HCT116 (cell line): ENCODE measurements around the gene CTCFL. TPM values are rescaled to one million over a fixed set of nuclear protein-coding genes. Genes with fewer than 3 reads are reported as not detected.

Source experiments
- ATAC-seq: fragments of 200-7000 bp; cut with Tn5 transposase; 2 replicates; pipeline ENCODE4 v1.9.1; 2020; ENCODE audit warnings: mild to moderate bottlenecking, moderate library complexity
- BruUV-seq: library from RNA; stranded (reverse); fragments of 400-500 nt; replicated peaks from 2 replicates; lab custom pipeline; 2021; lab: Mats Ljungman, UMichigan
- CTCF ChIA-PET: fragments of 300-600 bp; sonication (Branson Sonifier 250); formaldehyde crosslinking; loops from one replicate; lab custom pipeline; 2021; ENCODE audit warnings: antibody characterized with exemption; lab: Charles Lee
- POLR2A ChIA-PET: fragments of 300-600, 350-600 bp; sonication (Branson Sonifier 250); formaldehyde crosslinking; loops from one replicate; lab custom pipeline; 2021; ENCODE audit warnings: antibody characterized with exemption; lab: Charles Lee
- RAD21 ChIA-PET, 2 experiments: fragments of 300-600 bp; sonication (Branson Sonifier 250); formaldehyde crosslinking; loops; one replicate each; lab custom pipeline; 2023; ENCODE audit warnings: low total read pairs in 2 of 2; ENCODE audit not compliant: uncharacterized antibody in 2 of 2, unreplicated experiment in 2 of 2, low non-redundant PET in 1 of 2; lab: Charles Lee
- DNase-seq: peaks from one replicate; pipeline ENCODE4 v3.0.0-alpha.2; 2010; ENCODE audit warnings: low read depth, low spot score
- H2AFZ ChIP-seq: fragments of 200-600 bp; shearing (Covaris generic), sonication (generic); 2 replicates; pipeline ENCODE4 v1.6.1; 2017; ENCODE audit warnings: low read depth, mixed run types, mixed read lengths, antibody characterized with exemption, low read length; ENCODE audit not compliant: poor library complexity, severe bottlenecking
- H3K27ac ChIP-seq: 2 replicates; pipeline ENCODE4 v1.5.1; 2012; ENCODE audit warnings: low read depth, low read length
- H3K27me3 ChIP-seq: fragments of 200-600 bp; sonication (generic); 2 replicates; pipeline ENCODE4 v1.6.1; 2016; ENCODE audit warnings: mixed run types, low read length, mixed read lengths; ENCODE audit not compliant: insufficient read depth
- H3K36me3 ChIP-seq, 2 experiments: fragments of 200-500 bp in 1 of 2; fragments of 200-600 bp in 1 of 2; sonication (Bioruptor generic) in 1 of 2; sonication (generic) in 1 of 2; 2 replicates each; pipeline versions ENCODE4 v1.5.1 to v1.6.1; 2014 to 2016; ENCODE audit warnings: low read length in 2 of 2, inconsistent platforms in 1 of 2, mixed read lengths in 1 of 2, mixed run types in 1 of 2; ENCODE audit not compliant: insufficient read depth in 2 of 2, control insufficient read depth in 1 of 2
- H3K4me1 ChIP-seq, 2 experiments: fragments of 200-600 bp in 1 of 2; sonication (generic) in 1 of 2; 2 replicates each; pipeline versions ENCODE4 v1.5.1 to v1.6.1; 2012 to 2017; ENCODE audit warnings: low read length in 2 of 2, inconsistent platforms in 1 of 2, mild to moderate bottlenecking in 1 of 2, mixed read lengths in 1 of 2, mixed run types in 1 of 2, moderate library complexity in 1 of 2; ENCODE audit not compliant: insufficient read depth in 2 of 2, control insufficient read depth in 1 of 2
- H3K4me2 ChIP-seq: fragments of 200-600 bp; sonication (generic); 2 replicates; pipeline ENCODE4 v1.6.1; 2017; ENCODE audit warnings: mixed run types, low read length, mixed read lengths
- H3K4me3 ChIP-seq, 2 experiments: fragments of 200-600 bp in 1 of 2; sonication (generic) in 1 of 2; replicated peaks in 1 of 2; 2 replicates each; pipeline ENCODE4 v1.5.1; 2011 to 2016; ENCODE audit warnings: low read length in 2 of 2, control low read depth in 1 of 2, low read depth in 1 of 2, mild to moderate bottlenecking in 1 of 2, mixed read lengths in 1 of 2, mixed run types in 1 of 2
- H3K79me2 ChIP-seq: fragments of 200-600 bp; sonication (generic); 2 replicates; pipeline ENCODE4 v1.6.1; 2017; ENCODE audit warnings: mild to moderate bottlenecking, mixed run types, low read length, moderate library complexity, mixed read lengths; ENCODE audit not compliant: insufficient read depth
- H3K9ac ChIP-seq: fragments of 200-600 bp; sonication (generic); 2 replicates; pipeline ENCODE4 v1.6.1; 2016; ENCODE audit warnings: low read length, mixed read lengths
- H3K9me2 ChIP-seq: fragments of 200-600 bp; sonication (generic), shearing (Covaris generic); 2 replicates; pipeline ENCODE4 v1.6.1; 2017; ENCODE audit warnings: mixed run types, mild to moderate bottlenecking, moderate library complexity; ENCODE audit not compliant: insufficient read depth
- H3K9me3 ChIP-seq, 2 experiments: fragments of 200-500 bp in 1 of 2; fragments of 200-600 bp in 1 of 2; sonication (Bioruptor generic) in 1 of 2; sonication (generic) in 1 of 2; 2 replicates each; pipeline ENCODE4 v1.6.1; 2014 to 2017; ENCODE audit warnings: low read length in 2 of 2, mixed read lengths in 2 of 2, inconsistent platforms in 1 of 2, low read depth in 1 of 2, mild to moderate bottlenecking in 1 of 2, mixed run types in 1 of 2, moderate library complexity in 1 of 2; ENCODE audit not compliant: control insufficient read depth in 1 of 2, insufficient read depth in 1 of 2
- H4K20me1 ChIP-seq: fragments of 200-600 bp; sonication (generic), shearing (Covaris generic); 2 replicates; pipeline ENCODE4 v1.6.1; 2017; ENCODE audit warnings: mixed run types, mild to moderate bottlenecking, moderate library complexity; ENCODE audit not compliant: insufficient read depth
- CEBPB ChIP-seq: IDR thresholded peaks from 2 replicates; pipeline ENCODE4 v1.6.1; 2012; ENCODE audit warnings: low read depth
- EZH2 ChIP-seq: fragments of 200-600 bp; sonication (generic); IDR thresholded peaks from 2 replicates; pipeline ENCODE4 v1.6.1; 2017; ENCODE audit warnings: antibody characterized with exemption, mixed run types
- EZH2phosphoT487 ChIP-seq: fragments of 200-600 bp; IDR thresholded peaks from 2 replicates; pipeline ENCODE4 v1.6.1; 2018; ENCODE audit warnings: antibody characterized with exemption, borderline replicate concordance
- FOSL1 ChIP-seq: IDR thresholded peaks from 2 replicates; pipeline ENCODE4 v1.6.1; 2012; ENCODE audit warnings: low read depth
- JUND ChIP-seq: IDR thresholded peaks from 2 replicates; pipeline ENCODE4 v1.6.1; 2012
- POLR2A ChIP-seq: IDR thresholded peaks from 2 replicates; pipeline ENCODE4 v1.7.0; 2011; ENCODE audit warnings: borderline replicate concordance; ENCODE audit not compliant: insufficient read depth, insufficient read length; ENCODE audit errors: extremely low read depth
- POLR2AphosphoS5 ChIP-seq: IDR thresholded peaks from 2 replicates; pipeline ENCODE4 v1.6.1; 2011; ENCODE audit warnings: mild to moderate bottlenecking, low read depth, low read length, moderate library complexity
- SIN3A ChIP-seq: IDR thresholded peaks from 2 replicates; pipeline ENCODE4 v1.6.1; 2012; ENCODE audit warnings: low read depth
- ZNF274 ChIP-seq: fragments of 200-500 bp; sonication (Bioruptor generic); IDR thresholded peaks from 2 replicates; pipeline ENCODE4 v1.6.1; 2014; ENCODE audit warnings: mild to moderate bottlenecking, low read depth, low read length, inconsistent platforms
- intact Hi-C: fragments of 100-400 bp; cut with micrococcal nuclease; formaldehyde crosslinking; loops from 2 replicates; pipeline ENCODE4 v1.10.0; 2022
- total RNA-seq: library from RNA; stranded (reverse); gene quantifications from one replicate; pipeline ENCODE4 v1.2.1, GENCODE V29; 2021; ENCODE audit not compliant: unreplicated experiment
- TF ChIP-seq, protein P1 (sequence below): IDR thresholded peaks from 2 replicates; pipeline ENCODE4 v1.6.1; 2012
- TF ChIP-seq, protein P2 (sequence below), 3 experiments: fragments of 200-600 bp in 1 of 3; sonication (generic) in 1 of 3; IDR thresholded peaks in 2 of 3; conservative IDR thresholded peaks in 1 of 3; 2 replicates each; pipeline ENCODE4 v1.5.1; 2012 to 2017; ENCODE audit warnings: low read depth in 2 of 3, low read length in 2 of 3, antibody characterized with exemption in 1 of 3, borderline replicate concordance in 1 of 3, control low read depth in 1 of 3, mild to moderate bottlenecking in 1 of 3, mixed read lengths in 1 of 3, mixed run types in 1 of 3, moderate library complexity in 1 of 3; ENCODE audit not compliant: insufficient read depth in 1 of 3
- TF ChIP-seq, protein P3 (sequence below): IDR thresholded peaks from 2 replicates; pipeline ENCODE4 v1.6.1; 2012; ENCODE audit warnings: low read depth
- TF ChIP-seq, protein P4 (sequence below): IDR thresholded peaks from 2 replicates; pipeline ENCODE4 v1.6.1; 2011; ENCODE audit warnings: mild to moderate bottlenecking, low read length, moderate library complexity; ENCODE audit not compliant: insufficient replicate concordance; ENCODE audit errors: extremely low read depth

The CTCFL gene
- total RNA-seq, 1 experiment from 2014 or later, result 0.34 TPM

DNA sequence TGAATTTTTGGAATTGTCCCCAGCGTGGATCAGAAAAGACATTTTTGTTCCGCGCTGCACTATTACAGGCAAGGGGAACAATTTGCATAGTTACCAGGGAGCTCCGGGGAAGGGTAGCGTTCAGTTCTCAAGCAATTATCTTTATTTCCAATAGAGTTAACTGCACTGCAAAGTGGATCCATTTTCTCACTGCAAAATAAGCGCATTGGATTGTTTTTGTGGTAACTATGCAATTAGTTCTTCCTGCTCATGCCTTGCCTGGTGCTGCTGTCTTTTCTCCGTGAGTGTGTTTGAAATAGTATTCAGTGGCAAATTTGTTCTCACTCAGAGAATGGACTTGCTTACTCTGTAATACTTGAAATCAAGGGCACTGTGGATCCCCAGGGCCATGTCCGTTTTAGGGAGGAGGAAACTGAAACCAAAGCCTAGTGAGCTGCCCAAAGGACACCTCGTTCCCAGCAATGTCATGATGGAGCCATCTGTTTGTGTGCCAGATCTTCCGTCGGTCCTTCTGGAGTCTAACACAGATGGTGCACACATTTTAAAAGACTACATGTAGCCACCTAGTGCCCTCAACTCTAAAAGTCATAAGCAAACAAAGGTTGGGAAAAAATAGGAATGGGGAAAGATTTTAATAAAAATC lies 28.6 kb upstream of the CTCFL start (continued):
- TF ChIP-seq, protein P1, sequence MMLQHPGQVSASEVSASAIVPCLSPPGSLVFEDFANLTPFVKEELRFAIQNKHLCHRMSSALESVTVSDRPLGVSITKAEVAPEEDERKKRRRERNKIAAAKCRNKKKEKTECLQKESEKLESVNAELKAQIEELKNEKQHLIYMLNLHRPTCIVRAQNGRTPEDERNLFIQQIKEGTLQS, result no peak
- TF ChIP-seq POLR2AphosphoS5, result no peak

DNA sequence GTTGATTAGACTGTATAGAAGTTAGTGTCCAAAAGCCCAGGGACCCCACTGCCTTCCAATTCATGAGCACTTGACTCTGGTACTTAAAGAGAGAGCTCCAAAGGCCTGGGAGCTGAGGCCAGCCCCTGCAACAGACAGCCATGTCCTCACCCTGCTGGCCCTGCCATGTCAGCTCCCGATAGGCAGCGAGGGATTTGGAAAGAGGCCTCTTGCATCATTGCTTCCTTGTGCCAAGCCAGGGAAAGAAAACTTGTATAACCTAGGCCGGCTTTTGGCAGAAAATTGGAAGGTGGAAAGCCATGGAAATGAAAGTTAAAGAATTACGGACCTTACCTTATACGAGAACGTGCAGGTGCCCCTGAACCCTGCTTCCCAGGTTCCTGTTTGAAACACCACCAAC lies 27.5 kb upstream of the CTCFL start:
- no peaks in the 10 kb centered on the region for H3K9me2 ChIP-seq
- H3K27ac ChIP-seq, result no peak overlapping the region
- TF ChIP-seq, protein P2, sequence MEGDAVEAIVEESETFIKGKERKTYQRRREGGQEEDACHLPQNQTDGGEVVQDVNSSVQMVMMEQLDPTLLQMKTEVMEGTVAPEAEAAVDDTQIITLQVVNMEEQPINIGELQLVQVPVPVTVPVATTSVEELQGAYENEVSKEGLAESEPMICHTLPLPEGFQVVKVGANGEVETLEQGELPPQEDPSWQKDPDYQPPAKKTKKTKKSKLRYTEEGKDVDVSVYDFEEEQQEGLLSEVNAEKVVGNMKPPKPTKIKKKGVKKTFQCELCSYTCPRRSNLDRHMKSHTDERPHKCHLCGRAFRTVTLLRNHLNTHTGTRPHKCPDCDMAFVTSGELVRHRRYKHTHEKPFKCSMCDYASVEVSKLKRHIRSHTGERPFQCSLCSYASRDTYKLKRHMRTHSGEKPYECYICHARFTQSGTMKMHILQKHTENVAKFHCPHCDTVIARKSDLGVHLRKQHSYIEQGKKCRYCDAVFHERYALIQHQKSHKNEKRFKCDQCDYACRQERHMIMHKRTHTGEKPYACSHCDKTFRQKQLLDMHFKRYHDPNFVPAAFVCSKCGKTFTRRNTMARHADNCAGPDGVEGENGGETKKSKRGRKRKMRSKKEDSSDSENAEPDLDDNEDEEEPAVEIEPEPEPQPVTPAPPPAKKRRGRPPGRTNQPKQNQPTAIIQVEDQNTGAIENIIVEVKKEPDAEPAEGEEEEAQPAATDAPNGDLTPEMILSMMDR (IDR thresholded peaks at IDR 0.05 in 2 of 3, conservative IDR thresholded peaks at IDR 0.05 in 1 of 3; ENCODE audit: borderline replicate concordance in 1 of 3, insufficient read depth in 1 of 3, low read depth in 2 of 3, low read length in 2 of 3), result no peak
- no peak for TF ChIP-seq EZH2
- TF ChIP-seq POLR2AphosphoS5, result no peak
- no peak for TF ChIP-seq FOSL1
- no peak for TF ChIP-seq EZH2phosphoT487
- no peak for TF ChIP-seq ZNF274
- TF ChIP-seq, protein P3, sequence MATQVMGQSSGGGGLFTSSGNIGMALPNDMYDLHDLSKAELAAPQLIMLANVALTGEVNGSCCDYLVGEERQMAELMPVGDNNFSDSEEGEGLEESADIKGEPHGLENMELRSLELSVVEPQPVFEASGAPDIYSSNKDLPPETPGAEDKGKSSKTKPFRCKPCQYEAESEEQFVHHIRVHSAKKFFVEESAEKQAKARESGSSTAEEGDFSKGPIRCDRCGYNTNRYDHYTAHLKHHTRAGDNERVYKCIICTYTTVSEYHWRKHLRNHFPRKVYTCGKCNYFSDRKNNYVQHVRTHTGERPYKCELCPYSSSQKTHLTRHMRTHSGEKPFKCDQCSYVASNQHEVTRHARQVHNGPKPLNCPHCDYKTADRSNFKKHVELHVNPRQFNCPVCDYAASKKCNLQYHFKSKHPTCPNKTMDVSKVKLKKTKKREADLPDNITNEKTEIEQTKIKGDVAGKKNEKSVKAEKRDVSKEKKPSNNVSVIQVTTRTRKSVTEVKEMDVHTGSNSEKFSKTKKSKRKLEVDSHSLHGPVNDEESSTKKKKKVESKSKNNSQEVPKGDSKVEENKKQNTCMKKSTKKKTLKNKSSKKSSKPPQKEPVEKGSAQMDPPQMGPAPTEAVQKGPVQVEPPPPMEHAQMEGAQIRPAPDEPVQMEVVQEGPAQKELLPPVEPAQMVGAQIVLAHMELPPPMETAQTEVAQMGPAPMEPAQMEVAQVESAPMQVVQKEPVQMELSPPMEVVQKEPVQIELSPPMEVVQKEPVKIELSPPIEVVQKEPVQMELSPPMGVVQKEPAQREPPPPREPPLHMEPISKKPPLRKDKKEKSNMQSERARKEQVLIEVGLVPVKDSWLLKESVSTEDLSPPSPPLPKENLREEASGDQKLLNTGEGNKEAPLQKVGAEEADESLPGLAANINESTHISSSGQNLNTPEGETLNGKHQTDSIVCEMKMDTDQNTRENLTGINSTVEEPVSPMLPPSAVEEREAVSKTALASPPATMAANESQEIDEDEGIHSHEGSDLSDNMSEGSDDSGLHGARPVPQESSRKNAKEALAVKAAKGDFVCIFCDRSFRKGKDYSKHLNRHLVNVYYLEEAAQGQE, result no peak
- TF ChIP-seq SIN3A, result no peak
- TF ChIP-seq POLR2A, result no peak
- TF ChIP-seq, protein P4, sequence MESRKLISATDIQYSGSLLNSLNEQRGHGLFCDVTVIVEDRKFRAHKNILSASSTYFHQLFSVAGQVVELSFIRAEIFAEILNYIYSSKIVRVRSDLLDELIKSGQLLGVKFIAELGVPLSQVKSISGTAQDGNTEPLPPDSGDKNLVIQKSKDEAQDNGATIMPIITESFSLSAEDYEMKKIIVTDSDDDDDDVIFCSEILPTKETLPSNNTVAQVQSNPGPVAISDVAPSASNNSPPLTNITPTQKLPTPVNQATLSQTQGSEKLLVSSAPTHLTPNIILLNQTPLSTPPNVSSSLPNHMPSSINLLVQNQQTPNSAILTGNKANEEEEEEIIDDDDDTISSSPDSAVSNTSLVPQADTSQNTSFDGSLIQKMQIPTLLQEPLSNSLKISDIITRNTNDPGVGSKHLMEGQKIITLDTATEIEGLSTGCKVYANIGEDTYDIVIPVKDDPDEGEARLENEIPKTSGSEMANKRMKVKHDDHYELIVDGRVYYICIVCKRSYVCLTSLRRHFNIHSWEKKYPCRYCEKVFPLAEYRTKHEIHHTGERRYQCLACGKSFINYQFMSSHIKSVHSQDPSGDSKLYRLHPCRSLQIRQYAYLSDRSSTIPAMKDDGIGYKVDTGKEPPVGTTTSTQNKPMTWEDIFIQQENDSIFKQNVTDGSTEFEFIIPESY, result no peak
- no peak for TF ChIP-seq CEBPB
- no peak for TF ChIP-seq JUND
- no peaks in the 10 kb centered on the region for H4K20me1 ChIP-seq
- POLR2A ChIA-PET, result no interaction called here
- CTCF ChIA-PET, result no interaction called here
- DNase-seq (no peak), ATAC-seq (no peak)
- no peak overlapping the region for H2AFZ ChIP-seq
- peaks cover under 1 to 1% of the 10 kb centered on the region in 2 experiments; a peak in 3 of 4 replicates for H3K4me1 ChIP-seq
- H3K4me3 ChIP-seq, result no peak overlapping the region
- RAD21 ChIA-PET, result no interaction called here
- peaks cover 40% of the 10 kb centered on the region for H3K27me3 ChIP-seq
- BruUV-seq, result no TSS peak
- intact Hi-C loops, result no loop called here
- no peak overlapping the region for H3K4me2 ChIP-seq
- H3K9ac ChIP-seq, result no peak overlapping the region
- H3K36me3 ChIP-seq, result no peaks in the 10 kb centered on the region
- H3K79me2 ChIP-seq, result no peaks in the 10 kb centered on the region
- H3K9me3 ChIP-seq, result no peaks in the 10 kb centered on the region
